ENCODE data around the gene TTLL10. TPM values are rescaled to one million over a fixed set of nuclear protein-coding genes. Genes with fewer than 3 reads are reported as not detected.

TTLL10 gene, protein sequence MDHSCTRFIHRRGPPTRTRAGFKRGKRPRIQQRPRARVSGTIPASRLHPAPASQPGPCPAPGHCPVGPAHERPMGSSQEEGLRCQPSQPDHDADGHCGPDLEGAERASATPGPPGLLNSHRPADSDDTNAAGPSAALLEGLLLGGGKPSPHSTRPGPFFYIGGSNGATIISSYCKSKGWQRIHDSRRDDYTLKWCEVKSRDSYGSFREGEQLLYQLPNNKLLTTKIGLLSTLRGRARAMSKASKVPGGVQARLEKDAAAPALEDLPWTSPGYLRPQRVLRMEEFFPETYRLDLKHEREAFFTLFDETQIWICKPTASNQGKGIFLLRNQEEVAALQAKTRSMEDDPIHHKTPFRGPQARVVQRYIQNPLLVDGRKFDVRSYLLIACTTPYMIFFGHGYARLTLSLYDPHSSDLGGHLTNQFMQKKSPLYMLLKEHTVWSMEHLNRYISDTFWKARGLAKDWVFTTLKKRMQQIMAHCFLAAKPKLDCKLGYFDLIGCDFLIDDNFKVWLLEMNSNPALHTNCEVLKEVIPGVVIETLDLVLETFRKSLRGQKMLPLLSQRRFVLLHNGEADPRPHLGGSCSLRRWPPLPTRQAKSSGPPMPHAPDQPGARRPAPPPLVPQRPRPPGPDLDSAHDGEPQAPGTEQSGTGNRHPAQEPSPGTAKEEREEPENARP
- polyA plus RNA-seq (2012; ENCODE audit: low read depth, missing spikeins): not detected

DNA sequence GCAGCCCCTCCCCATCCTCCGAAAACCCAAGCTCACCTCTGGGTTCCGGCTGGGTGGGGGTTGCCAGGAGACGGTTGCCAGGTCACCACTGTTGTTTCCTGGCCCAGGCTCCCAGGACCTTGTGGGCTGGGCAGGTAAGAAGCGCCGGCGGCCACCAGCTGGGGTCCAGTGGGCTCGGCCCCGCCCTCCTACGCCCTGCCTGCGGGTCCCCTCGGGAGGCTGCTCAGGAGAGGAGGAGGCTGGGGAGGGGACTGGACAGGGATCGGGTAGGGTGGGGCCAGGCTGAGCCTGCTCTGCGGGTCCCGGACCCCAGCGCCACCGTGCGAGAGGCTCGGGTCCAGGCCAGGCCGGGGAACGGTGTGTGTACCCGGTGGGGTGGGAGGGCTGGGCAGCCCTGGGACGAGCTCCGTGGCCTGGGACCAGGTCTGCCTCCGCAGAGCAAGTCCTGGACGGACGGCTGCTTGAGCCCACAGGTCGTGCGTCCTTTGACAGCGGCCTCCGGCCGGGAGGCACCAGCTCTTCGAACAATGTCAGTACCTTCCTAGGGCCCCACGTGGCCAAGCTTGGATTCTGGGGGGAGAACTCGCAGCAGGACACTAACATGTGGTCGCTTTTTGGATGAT is at the start of gene TTLL10:
TTLL10 (plus strand) TSS at position 88 of the 623 bp plus-strand sequence. CDS start 5,336 bp downstream, outside the sequence.
- no peak for FAIRE-seq
- TF ChIP-seq SPI1 (IDR thresholded peaks at IDR 0.05; ENCODE audit: low read depth, low read length) (no peak), POLR2A (IDR thresholded peaks at IDR 0.05; ENCODE audit: low read depth, low read length) (no peak), POLR2AphosphoS5 (IDR thresholded peaks at IDR 0.05; ENCODE audit: low read depth, low read length) (no peak), PAX5 (IDR thresholded peaks at IDR 0.05; ENCODE audit: insufficient read depth, low read length, severe bottlenecking) (no peak)
- DNase-seq (ENCODE audit: insufficient read length, low spot score): no peak

DNA sequence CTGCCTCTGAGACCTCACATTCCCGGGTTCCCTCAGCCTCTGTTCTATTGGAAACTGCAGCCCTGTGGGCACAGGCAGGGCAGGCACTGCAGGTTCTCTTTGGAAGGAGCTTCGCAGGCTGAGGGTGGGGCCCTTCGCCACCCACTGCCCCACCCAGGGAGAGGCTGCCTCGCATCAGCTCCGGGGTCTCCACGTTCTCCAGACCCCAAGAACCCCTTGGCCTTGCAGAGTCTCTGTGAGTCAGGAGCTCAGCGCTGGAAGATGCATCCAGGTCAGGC is 49.2 kb upstream of the TTLL10 start:
- TF ChIP-seq POLR2A (IDR thresholded peaks at IDR 0.05; ENCODE audit: low read depth, low read length): no peak
- no peak for TF ChIP-seq TAF1 (IDR thresholded peaks at IDR 0.05; ENCODE audit: low read depth, low read length)
- no peak for TF ChIP-seq SPI1 (IDR thresholded peaks at IDR 0.05; ENCODE audit: low read depth, low read length)
- no peak for TF ChIP-seq PAX5 (IDR thresholded peaks at IDR 0.05; ENCODE audit: insufficient read depth, low read length, severe bottlenecking)
- no peak for TF ChIP-seq POLR2AphosphoS5 (IDR thresholded peaks at IDR 0.05; ENCODE audit: low read depth, low read length)
- TF ChIP-seq POU2F2 (IDR thresholded peaks at IDR 0.05; ENCODE audit: low read depth, low read length): no peak
- no peak for FAIRE-seq
- DNase-seq (ENCODE audit: insufficient read length, low spot score): no peak

DNA sequence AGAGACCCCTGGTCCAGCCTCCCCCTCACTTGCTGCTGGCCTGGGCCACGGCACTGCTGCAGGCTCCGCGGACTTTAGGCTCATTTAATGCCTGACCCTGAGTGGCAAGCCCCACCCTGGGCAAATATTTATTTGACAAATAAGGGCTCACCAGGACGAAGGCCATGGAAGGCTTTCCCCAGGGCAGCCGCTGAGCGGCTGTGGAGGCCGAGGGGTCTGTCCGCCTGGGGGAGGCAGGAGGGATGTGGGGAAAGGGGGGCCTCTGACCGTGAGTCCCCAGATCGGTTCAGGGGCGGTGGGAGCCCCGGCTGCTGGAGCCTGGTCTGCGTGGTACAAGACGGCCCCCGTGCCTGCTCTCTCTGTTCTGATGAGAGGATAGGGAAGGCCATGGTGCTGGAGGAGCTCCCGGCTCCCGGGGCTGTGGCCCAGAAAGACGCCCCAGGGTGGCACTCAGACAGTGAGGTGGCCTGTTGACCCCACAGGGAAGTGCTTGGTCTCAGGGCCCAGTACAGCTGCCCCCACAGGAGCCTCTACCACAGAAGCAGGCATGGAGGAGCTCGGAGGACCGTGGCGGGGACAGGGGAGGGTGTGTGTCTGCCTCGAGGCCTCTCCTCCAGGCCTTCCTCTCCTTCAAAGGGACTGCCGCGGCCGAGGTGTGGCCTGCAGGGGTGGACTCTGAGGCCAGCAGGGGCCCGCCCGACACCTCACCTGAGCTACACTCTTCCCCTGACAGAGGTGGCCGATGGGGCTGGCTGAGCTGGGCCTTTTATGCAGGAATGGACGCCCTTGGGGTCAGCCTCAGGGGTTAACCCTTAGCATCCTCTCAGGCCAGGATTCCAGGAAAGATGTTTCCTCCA is 48.7 kb upstream of the TTLL10 start:
- FAIRE-seq (no peak), DNase-seq (ENCODE audit: insufficient read length, low spot score) (no peak)
- TF ChIP-seq TAF1 (IDR thresholded peaks at IDR 0.05; ENCODE audit: low read depth, low read length): no peak

DNA sequence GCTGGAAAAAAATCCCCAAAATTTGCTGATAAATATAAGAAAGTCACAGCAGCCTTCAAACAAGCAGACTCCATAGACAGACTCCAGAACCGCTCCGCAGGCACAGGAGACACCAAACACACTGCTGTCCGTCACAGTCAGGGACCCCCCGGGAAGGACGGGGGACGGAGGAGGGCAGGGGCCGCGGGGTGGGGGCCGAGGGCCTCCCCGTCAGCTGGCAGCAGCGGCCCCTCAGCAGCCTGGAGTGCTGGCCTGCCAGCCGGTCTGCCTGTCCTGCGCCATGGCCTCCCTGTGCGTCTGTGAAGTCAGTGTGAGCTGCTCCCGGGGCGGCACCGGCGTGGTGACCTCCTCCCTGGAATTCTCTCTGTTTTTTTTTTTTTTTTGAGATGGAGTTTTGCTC is 47.7 kb upstream of the TTLL10 start:
- FAIRE-seq (no peak), DNase-seq (ENCODE audit: insufficient read length, low spot score) (no peak)
- TF ChIP-seq POU2F2 (IDR thresholded peaks at IDR 0.05; ENCODE audit: low read depth, low read length): no peak
- TF ChIP-seq PAX5 (IDR thresholded peaks at IDR 0.05; ENCODE audit: insufficient read depth, low read length, severe bottlenecking): no peak
- TF ChIP-seq SPI1 (IDR thresholded peaks at IDR 0.05; ENCODE audit: low read depth, low read length): no peak
- TF ChIP-seq POLR2AphosphoS5 (IDR thresholded peaks at IDR 0.05; ENCODE audit: low read depth, low read length): no peak
- no peak for TF ChIP-seq TAF1 (IDR thresholded peaks at IDR 0.05; ENCODE audit: low read depth, low read length)
- TF ChIP-seq POLR2A (IDR thresholded peaks at IDR 0.05; ENCODE audit: low read depth, low read length): no peak

DNA sequence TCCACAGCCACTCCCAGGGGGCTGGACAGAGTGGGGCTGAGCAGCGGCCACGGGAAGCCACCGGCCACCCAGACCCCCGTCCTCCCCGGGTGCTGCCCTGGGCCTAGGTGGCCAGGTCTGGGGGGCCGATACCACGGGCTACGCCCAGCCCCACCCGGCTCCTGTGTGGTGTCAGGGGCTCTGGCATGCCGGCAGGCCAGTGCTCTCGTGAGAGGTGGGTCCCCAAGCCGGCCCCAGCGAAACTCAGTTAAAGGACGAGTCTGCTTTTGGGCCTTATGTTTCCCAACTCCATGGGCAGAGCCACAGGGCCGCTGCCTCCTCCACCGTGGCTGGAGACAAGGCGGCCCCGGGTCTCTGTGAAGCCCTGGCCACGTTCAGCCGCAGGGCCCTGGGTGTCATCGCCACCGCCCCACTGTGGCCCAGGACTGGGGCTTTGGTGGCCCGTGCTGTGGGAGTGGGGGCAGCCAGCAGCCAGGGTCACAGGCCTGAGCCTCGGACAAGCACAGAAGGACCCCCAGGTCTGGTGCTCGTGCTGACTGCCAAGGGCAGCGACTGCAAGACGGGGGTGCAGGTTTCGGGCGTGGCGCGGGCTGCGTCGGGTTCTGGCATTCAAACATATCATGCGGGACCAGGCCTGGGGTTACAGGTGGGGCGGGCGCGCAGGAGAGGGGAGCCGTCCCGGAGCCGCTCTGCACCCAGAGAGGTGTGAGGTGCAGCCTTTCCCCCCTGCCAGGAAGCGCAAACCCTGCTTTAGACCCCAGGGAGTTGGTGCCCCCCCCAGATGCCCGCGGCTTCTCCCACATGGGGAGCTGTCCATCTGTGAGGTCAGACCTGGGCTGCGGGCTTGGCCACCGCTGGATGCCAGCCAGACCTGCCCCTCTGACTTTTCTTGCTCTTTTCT is 45.9 kb upstream of the TTLL10 start:
- DNase-seq (ENCODE audit: insufficient read length, low spot score): no peak
- TF ChIP-seq TAF1 (IDR thresholded peaks at IDR 0.05; ENCODE audit: low read depth, low read length): no peak
- no peak for TF ChIP-seq POLR2AphosphoS5 (IDR thresholded peaks at IDR 0.05; ENCODE audit: low read depth, low read length)
- TF ChIP-seq SPI1 (IDR thresholded peaks at IDR 0.05; ENCODE audit: low read depth, low read length): no peak
- TF ChIP-seq PAX5 (IDR thresholded peaks at IDR 0.05; ENCODE audit: insufficient read depth, low read length, severe bottlenecking): no peak
- no peak for TF ChIP-seq POLR2A (IDR thresholded peaks at IDR 0.05; ENCODE audit: low read depth, low read length)
- no peak for TF ChIP-seq POU2F2 (IDR thresholded peaks at IDR 0.05; ENCODE audit: low read depth, low read length)
- no peak for FAIRE-seq

DNA sequence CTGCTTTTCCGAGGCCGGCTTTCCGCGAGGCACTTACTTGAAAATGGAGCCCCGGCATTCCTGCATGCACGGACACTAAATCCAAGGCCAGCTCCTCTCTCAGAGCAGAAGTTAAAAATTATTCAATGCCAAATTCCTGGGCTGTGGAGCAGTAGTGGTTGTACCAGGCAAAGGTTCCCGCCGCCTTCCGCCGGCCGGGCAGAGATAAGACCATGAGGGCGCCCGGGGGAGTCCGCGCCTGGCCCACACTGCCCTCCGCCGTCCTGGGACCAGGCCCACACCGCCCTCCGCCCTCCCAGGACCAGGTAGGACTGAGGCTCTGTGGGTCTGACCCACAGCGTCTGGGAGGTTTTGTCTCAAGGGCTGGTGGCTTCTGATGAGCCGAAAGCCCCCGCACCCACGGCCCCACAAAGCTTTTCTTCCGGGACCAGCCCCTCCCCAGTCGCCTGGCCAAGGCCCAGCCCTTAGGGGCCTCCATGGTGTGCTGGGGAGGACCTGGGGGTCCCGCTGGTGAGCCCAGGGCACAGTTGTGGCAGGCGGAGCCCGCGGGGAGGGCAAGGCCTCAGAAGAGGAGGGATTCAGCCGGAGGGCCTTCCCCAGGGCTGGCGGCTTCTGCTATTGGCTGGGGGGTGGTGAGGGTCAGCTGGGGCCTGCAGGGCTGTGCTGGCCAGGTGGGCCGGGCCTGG is 45.1 kb upstream of the TTLL10 start:
- DNase-seq (ENCODE audit: insufficient read length, low spot score): no peak
- TF ChIP-seq POLR2A (IDR thresholded peaks at IDR 0.05; ENCODE audit: low read depth, low read length) (no peak), SPI1 (IDR thresholded peaks at IDR 0.05; ENCODE audit: low read depth, low read length) (no peak), PAX5 (IDR thresholded peaks at IDR 0.05; ENCODE audit: insufficient read depth, low read length, severe bottlenecking) (no peak), POLR2AphosphoS5 (IDR thresholded peaks at IDR 0.05; ENCODE audit: low read depth, low read length) (no peak), TAF1 (IDR thresholded peaks at IDR 0.05; ENCODE audit: low read depth, low read length) (no peak), POU2F2 (IDR thresholded peaks at IDR 0.05; ENCODE audit: low read depth, low read length) (no peak)
- FAIRE-seq: no peak

DNA sequence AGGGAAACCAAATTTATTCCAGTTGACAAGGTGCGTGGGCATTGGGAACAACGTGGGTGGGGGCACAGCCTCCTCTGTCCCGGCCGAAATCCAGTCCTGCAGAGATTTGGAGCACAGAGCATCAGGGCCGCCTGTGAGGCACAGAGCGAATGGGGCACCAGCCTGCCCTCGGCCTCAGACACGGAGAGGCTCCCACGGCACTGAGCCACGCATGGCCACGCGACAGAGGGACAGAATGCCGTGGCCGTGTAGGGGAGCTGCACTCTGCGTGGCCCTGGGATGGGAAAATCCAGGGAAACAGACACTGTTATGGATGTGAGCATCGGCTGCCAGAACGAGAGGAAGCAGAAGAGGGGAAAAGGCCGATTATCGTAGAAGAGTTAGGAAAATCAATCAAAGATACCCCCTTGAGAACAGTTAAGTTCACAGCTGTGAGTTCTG is 44.3 kb upstream of the TTLL10 start:
- TF ChIP-seq PAX5 (IDR thresholded peaks at IDR 0.05; ENCODE audit: insufficient read depth, low read length, severe bottlenecking) (no peak), POU2F2 (IDR thresholded peaks at IDR 0.05; ENCODE audit: low read depth, low read length) (no peak), SPI1 (IDR thresholded peaks at IDR 0.05; ENCODE audit: low read depth, low read length) (no peak), TAF1 (IDR thresholded peaks at IDR 0.05; ENCODE audit: low read depth, low read length) (no peak), POLR2A (IDR thresholded peaks at IDR 0.05; ENCODE audit: low read depth, low read length) (no peak), POLR2AphosphoS5 (IDR thresholded peaks at IDR 0.05; ENCODE audit: low read depth, low read length) (no peak)
- no peak for FAIRE-seq

More for the DNA sequence above, 44.3 kb upstream of the TTLL10 start:
- no peak for DNase-seq (ENCODE audit: insufficient read length, low spot score)
